G401.6 (cell line): ENCODE measurements around the gene CYP19A1.

Source experiments
- FAIRE-seq: peaks from 2 replicates; lab custom pipeline; 2012; peaks lifted over from hg19 to GRCh38; lab: Jason Lieb, UNC

CYP19A1 gene

DNA sequence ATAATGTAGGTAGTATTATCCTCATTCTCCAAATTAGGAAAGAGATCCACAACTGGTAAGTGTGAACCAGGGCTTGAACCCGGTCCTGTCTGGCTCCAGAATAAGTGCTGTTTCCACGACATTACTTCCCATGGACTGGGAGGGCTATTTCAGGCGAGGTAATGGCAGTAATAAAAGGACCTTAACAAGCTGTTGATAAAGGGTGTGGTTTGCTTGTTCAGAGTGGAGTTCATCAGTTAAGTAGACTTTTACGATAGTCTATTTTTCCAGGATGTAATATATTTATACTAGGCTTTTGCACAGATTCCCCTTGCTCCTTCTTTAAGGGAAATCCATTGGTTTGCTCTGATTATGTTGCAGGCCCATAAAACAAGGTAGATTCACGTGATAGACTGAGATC is 155.3 kb downstream of the CYP19A1 start:
- FAIRE-seq, result no peak

GRCh38 chr15:51181905-51182304 is 156.5 kb downstream of the CYP19A1 start:
- no peak for FAIRE-seq

- no peak for FAIRE-seq
Measured at GRCh38 chr15:51181221-51181620, 157.2 kb downstream of the CYP19A1 start.

- FAIRE-seq, result no peak
Measured at GRCh38 chr15:51180534-51180933, 157.9 kb downstream of the CYP19A1 start.

GRCh38 chr15:51180011-51180410 is 158.4 kb downstream of the CYP19A1 start:
- no peak for FAIRE-seq

GRCh38 chr15:51172193-51172592 is 166.2 kb downstream of the CYP19A1 start:
- FAIRE-seq, result no peak

DNA sequence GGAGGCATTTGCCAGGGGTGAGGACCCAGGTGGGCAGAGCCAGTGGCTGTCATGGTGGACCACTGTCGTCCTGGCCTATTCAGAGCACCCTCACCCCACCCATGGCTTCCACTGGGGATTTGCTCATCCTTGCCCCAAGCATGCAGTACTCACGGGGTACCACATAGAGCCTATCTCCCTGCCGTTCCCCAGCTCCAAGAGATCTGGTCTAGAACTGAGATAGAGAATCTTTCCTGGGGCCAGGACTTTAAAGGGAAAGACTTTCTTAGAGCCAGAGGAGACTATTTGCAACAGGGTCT is 166.8 kb downstream of the CYP19A1 start:
- no peak for FAIRE-seq

GRCh38 chr15:51170882-51171633 is 167.3 kb downstream of the CYP19A1 start:
- FAIRE-seq, result no peak

DNA sequence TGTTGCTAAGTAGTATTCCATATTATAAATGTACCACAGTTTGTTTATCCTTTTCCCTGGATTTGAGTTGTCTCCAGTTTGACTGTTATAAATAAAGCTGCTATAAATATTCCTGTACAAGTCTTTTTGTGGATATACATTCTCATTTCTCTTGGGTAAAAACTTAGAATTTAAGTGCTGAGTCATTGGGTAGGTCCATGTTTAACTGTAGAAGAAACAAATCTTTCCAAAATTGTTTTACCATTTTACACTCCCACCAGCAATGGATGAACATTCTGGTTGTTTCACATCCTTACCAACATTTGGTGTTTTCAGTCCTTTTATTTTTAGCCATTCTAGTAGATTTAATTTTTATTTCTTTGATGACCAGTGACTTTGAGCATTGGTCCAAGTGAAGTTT is 169.7 kb downstream of the CYP19A1 start:
- no peak for FAIRE-seq

GRCh38 chr15:51163843-51164242 is 174.6 kb downstream of the CYP19A1 start:
- FAIRE-seq, result no peak

DNA sequence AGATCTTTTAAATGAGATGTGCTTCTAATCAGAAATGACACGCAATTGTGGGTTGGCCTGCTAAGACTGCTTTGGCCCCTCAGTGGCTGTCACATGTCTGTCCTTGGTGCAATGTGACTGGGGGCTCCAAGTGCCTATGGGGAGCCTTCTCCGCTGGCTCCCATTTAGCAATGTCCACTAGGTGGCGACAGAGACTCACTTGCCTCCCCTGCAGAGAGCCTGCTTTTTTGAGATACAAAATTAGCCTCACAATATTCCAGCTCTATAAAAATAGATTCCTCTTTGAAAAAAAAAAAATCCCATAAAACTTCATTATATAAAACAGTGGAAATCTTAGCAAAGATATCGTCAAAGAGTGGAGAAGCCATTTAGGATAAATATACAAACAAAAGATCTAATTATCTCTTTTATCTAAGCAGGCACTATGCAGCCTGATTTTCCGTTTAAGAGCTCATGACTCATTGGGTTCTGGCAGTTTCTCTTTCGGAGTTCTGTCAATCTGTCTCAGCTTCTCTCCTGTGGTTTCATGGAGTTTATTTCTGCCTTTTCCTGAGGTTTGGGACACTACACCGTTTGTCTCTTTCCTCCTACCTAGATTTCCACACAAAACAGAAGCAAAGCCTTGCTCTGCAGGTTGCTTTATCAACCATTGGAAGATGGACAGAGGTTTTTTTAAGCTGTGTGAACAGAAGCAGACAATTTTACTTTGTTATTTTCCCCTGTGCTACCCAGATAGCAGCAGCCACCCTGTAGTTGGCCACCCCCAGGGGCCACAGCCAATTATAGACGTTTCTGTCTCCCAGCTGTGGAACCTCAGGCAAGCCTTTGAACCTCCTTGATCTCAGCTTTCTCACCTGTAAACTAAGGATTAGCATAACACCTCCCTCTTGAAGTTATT is 175.3 kb downstream of the CYP19A1 start:
- FAIRE-seq, result peak; percentile 23

- FAIRE-seq, result no peak
Measured at GRCh38 chr15:51161491-51162220, 176.7 kb downstream of the CYP19A1 start.

GRCh38 chr15:51160484-51160883 is 177.9 kb downstream of the CYP19A1 start:
- FAIRE-seq, result no peak
